UCSD-AML1 (cell line): ENCODE measurements around the gene FOXK1.
A peak's percentile ranks its signal among the peaks of the same experiment; 100 is the strongest.

Source experiments
- DNase-seq: peaks from one replicate; lab custom pipeline; 2025; ENCODE audit not compliant: unreplicated experiment; lab: John Stamatoyannopoulos, UW

The FOXK1 gene

DNA sequence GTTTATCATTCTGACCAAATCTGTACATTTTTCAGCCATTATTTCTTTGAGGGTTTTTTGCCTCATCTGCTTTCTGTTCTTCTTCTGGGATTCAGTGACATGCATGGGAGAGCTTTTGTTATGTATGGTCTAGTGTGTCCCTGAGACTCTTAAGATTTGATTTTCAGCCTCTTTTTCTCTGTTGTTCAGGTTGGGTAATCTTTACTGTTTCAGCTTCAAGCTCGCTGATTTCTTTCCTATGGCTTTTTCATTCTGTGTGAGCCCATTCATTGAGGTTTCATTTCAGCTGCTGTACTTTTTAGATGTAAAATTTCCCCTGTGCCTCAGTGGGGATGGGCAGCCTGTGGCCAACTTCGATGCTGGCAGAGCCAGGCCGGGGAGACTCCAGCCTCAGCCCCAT lies 38.1 kb downstream of the FOXK1 start:
- DNase-seq = no peak

DNA sequence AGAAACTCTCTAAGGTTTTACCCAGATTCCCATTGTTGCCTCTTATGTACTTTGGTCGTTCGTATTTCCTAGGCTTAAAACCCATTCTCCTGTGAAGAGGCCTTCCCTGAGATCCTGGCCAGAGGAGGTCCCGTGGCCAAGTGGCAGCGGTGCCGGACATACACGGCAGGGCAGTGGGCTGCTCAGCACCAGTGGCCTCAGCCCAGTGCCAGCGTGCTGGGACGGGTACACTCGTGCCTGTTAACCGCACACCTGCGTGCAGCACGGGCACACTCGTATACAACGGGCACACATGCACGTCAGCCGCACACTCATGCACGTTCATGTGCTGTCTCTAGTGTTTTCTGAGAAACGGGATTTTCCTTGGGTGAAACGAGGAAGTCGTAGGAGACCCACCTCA lies 40.2 kb downstream of the FOXK1 start:
- no peak for DNase-seq

DNA sequence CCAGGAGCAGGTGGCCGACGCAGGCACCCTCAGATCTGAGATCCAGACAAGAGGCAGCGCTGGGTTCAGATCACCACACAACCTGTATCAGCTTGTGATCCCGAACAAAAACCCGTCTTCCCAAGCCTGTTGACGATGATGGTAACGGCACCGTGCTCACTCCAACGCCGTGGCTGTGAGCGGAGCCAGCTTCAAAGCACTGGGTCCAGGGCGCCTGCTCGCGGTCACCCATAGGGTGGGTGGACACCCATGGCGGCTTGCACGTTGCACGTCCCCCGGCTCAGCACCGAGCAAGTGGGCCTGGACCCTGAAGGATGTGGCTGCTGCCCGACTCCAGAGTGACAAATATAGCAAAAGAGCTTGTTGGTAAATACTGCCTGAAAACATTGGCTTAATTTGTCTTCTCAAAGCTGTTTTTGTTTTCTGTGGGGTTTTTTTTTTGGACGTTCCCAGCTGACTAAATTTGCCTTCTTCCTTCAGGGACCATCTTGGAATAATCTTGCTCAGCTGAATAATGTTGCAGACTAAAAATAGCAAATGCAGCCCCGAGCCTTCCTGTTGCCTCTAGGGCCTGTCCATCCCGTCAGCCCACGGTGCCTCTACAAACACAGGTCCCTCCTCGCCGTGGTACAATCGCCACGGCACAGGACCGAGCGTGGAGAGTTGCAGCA lies 41.0 kb downstream of the FOXK1 start:
- no peak for DNase-seq

- no peak for DNase-seq
Measured at GRCh38 chr7:4724648-4725013, 42.5 kb downstream of the FOXK1 start.

- DNase-seq = no peak
Measured at GRCh38 chr7:4725014-4725849, 43.1 kb downstream of the FOXK1 start.

GRCh38 chr7:4725850-4726450 lies 43.9 kb downstream of the FOXK1 start:
- DNase-seq = no peak

- no peak for DNase-seq
Measured at GRCh38 chr7:4726566-4726965, 44.5 kb downstream of the FOXK1 start.

DNA sequence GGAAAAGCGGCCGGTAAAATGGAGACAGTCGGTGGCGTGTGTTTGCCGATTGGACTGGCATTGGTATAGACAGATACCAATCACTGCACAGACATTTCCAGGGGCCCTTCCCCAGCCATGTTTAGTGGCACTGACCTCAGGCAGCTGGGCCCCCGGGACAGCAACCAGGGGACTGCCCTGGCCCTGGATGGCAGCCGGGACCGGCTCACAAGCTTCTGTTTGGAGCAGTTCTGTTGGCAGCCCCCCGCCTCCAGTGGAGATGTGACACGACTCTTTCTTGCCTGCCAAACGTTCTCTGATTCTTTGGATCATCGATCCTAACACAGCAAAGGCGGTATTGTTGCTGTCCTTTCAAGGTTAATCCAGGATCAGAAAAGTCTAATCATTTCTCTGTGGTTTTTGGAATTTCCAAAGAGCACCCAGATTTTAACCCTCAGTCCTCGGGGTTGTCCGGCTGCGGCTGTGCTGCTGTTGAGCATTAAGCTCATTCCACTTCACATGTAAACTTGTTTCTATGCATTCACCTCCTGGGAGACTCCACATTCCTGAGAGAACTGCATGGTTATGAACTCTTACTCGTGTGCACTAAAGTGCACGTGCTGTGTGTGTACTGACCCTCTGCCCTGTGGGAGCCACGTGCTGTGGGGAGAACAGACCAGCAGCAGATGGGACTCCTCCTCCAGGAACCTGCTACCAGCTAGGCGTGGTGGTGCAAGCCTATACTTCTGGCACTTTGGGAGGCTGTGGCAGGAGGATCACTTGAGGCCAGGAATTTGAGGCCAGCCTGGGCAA lies 46.0 kb downstream of the FOXK1 start:
- DNase-seq = no peak

DNA sequence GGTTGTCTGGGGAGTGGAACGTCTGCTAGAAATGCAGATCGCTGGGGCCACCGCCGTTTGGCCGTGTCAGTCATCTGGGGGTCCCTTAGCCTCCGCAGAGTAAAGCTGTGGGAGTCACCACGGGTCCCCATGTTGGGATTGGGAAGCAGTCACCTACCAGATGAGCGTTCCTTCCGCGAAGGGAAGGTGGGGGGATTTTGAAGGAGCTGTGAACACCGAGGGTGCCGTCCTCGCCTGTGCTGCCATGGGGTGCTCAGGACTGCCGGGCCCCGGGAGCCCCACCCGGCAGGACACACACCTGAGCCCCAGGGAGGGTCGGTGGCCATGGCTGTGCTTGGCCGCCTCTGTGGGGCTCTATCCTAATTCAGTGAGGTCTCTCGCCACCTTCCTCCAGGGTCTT lies 47.2 kb downstream of the FOXK1 start:
- no peak for DNase-seq

- no peak for DNase-seq
Measured at GRCh38 chr7:4730276-4730675, 48.2 kb downstream of the FOXK1 start.

DNA sequence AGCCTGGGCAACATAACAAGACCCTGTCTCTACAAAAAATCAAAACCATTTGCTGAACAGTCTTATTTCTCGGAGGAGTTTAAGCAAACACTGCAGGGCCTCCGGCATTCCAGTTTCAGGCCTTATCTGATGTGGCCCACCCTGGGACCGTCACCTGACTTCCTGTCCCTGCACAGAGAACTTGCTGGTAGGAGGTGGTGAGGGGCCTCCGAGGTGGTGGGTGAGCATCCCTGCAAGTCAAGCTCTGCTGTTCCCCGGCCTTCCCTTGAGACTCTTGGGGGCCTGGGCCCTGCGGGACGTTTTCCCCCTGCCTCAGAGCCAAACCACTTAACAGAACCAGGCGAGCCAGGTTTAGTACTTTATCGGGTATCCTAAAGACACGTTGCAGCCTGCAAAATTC lies 48.9 kb downstream of the FOXK1 start:
- DNase-seq = no peak

DNA sequence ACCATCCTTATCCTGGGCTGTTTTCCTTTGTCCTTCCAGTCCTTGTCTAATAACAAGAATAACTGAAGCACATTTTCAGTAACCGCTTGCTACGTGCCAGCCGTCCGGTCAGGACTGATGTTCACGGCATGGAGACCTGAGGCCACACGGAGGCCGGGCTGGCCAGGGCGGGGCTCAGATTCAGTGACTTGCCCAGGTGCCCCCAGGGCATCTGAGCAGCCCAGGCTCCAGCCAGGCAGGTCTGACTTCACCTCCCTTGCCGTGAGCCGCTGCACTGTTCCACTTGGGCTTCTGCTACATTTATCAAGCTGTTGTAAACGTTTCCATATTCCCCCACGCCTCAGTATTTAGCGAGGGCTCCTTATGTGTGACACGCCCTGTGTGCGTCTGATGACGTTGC lies 49.7 kb downstream of the FOXK1 start:
- DNase-seq = no peak

- no peak for DNase-seq
Measured at GRCh38 chr7:4733936-4734528, 51.9 kb downstream of the FOXK1 start.

- no peak for DNase-seq
Measured at GRCh38 chr7:4734587-4735345, 52.7 kb downstream of the FOXK1 start.

DNA sequence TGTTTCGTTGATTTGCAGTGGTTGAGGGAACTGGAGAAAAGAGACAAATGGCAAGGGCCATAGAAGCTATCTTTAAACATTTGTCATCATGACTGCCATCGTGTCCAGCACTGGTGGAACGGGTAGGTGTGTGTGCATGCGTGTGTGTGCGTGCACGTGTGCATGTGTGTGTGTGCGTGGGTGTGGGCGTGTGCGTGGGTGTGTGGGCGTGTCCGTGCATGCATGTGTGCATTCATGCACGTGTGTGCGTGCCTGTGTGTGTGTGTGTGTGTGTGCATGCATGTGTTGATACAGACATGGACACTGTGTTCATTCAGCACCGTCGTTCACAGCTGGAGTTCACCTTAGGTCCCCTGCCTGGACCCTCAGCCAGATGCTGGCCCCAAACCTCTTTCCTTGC lies 55.2 kb downstream of the FOXK1 start:
- no peak for DNase-seq

DNA sequence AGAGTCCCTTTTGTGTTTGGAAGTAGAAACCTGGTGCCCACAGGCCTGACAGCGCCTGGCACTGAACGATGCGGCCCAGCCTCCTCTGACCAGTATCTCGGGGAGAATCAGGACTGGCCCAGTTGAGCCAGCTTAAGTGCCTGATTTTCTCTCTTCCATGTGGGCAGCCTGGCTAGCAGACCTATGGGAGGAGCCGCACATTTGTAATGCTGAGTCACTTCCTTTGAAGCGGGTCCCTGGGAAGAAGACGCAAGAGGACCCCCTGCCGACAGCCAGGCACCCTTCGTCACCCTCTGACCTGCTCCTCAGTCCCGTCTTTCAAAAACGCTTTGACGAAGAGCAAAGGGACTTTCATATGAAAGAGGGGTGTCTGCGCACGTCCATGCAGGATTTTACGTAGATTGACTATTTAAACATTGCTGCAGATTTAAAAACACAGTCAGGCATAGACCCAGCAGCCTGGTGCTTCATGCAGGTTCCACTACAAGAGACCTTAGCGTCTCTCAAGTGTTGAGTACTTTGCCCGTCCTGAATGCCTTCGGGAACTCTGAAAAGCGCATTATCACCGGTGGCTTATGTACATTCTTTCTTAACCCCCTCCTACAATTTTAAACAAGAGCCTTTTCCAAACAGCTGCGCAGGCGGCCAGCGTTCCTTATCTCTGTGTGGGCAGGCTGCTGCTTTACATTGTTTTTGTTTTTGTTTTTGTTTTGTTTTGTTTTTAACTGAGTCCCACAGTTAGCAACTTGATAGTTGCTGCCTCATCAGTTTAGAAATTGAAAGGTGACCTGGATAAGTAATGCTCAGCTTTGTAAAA lies 56.8 kb downstream of the FOXK1 start:
- peak; percentile 14 for DNase-seq

DNA sequence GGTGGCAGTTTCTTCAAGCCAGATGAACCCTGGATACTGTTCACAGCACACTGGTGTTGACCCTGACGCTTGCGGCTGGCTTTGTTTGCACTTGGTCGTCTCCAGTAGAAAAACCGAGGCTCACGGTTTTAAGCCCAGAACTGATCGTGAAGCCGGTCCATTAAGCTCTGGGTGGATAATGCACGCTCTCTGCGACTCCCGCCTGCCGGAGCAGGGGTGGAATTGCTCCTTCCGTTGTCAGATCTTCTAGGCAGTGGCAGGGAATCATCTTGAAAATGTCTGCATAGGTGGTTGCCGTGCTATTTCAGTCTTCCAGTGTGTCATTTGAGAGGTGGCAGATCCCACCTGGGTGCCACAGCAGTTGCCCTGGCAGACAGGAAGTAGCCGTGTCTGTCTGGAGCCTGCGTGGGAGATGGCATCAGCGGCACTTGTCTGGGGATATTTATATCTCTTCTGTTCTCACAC lies 57.5 kb downstream of the FOXK1 start:
- DNase-seq = no peak

DNA sequence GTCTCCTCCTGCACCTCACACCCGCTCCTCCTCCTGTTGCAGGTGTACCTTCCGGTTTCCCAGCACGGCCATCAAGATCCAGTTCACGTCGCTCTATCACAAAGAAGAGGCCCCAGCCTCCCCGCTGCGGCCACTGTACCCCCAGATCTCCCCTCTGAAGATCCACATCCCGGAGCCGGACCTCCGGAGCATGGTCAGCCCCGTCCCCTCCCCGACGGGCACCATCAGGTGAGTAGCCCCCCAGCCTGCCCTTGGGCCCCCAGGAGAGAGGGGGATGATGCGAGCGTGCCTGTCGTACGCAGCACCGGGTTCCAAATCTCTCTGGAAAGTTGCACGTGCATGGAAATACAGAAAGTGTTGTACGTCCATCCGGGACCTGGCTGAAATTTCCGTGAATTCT lies 58.7 kb downstream of the FOXK1 start:
- DNase-seq = no peak

GRCh38 chr7:4742051-4742573 lies 60.0 kb downstream of the FOXK1 start:
- DNase-seq = no peak
